PC-9 (cell line): ENCODE measurements around the gene RGMB. TPM values are rescaled to one million over a fixed set of nuclear protein-coding genes. Genes with fewer than 3 reads are reported as not detected.

Experiments used
- BruUV-seq: library from RNA; stranded (reverse); fragments of 400-500 nt; replicated peaks from 2 replicates; lab custom pipeline; 2021; lab: Mats Ljungman, UMichigan
- CTCF ChIA-PET: fragments of 300-600 bp; sonication (Branson Sonifier 250); formaldehyde crosslinking; loops from one replicate; lab custom pipeline; 2022; ENCODE audit warnings: antibody characterized with exemption; lab: Charles Lee
- POLR2A ChIA-PET: fragments of 300-600 bp; sonication (Branson Sonifier 250); formaldehyde crosslinking; loops from one replicate; lab custom pipeline; 2022; ENCODE audit warnings: antibody characterized with exemption; ENCODE audit not compliant: unreplicated experiment; lab: Charles Lee
- DNase-seq, 2 experiments: peaks; one replicate each; pipeline versions ENCODE4 v3.0.0 to v3.0.0-alpha.2; 2015 to 2022; ENCODE audit warnings: mixed read lengths in 1 of 2
- H2AFZ ChIP-seq: fragments of 200-600 bp; sonication (generic); 2 replicates; pipeline ENCODE4 v1.8.1; 2017; ENCODE audit warnings: antibody characterized with exemption
- H3F3A ChIP-seq: fragments of 200-600 bp; sonication (generic); 2 replicates; pipeline ENCODE4 v1.8.1; 2017; ENCODE audit warnings: antibody characterized with exemption, mild to moderate bottlenecking, low read depth; ENCODE audit not compliant: insufficient read depth
- H3K27ac ChIP-seq: fragments of 200-600 bp; sonication (generic); 2 replicates; pipeline ENCODE4 v1.6.1; 2016; ENCODE audit warnings: mixed run types
- H3K27me3 ChIP-seq: fragments of 200-600 bp; sonication (generic); 2 replicates; pipeline ENCODE4 v1.6.1; 2016; ENCODE audit warnings: low read depth, mixed run types; ENCODE audit not compliant: insufficient read depth
- H3K36me3 ChIP-seq: fragments of 200-600 bp; sonication (generic); 2 replicates; pipeline ENCODE4 v1.6.1; 2016; ENCODE audit warnings: low read depth, mixed run types
- H3K4me1 ChIP-seq: fragments of 200-600 bp; sonication (generic); replicated peaks from 2 replicates; pipeline ENCODE4 v1.6.1; 2016; ENCODE audit warnings: mixed run types; ENCODE audit not compliant: insufficient read depth
- H3K4me2 ChIP-seq: fragments of 200-600 bp; sonication (generic); 2 replicates; pipeline ENCODE4 v1.6.1; 2017; ENCODE audit warnings: mixed run types
- H3K4me3 ChIP-seq: fragments of 200-600 bp; sonication (generic); 2 replicates; pipeline ENCODE4 v1.6.1; 2016; ENCODE audit warnings: mixed run types
- H3K79me2 ChIP-seq: fragments of 200-600 bp; sonication (generic); 2 replicates; pipeline ENCODE4 v1.6.1; 2017; ENCODE audit warnings: low read depth, mixed run types
- H3K9me2 ChIP-seq: fragments of 200-600 bp; sonication (generic); 2 replicates; pipeline ENCODE4 v1.8.1; 2017; ENCODE audit warnings: mild to moderate bottlenecking; ENCODE audit not compliant: insufficient read depth
- H3K9me3 ChIP-seq: fragments of 200-600 bp; sonication (generic); 2 replicates; pipeline ENCODE4 v1.8.1; 2016; ENCODE audit warnings: low read depth; ENCODE audit not compliant: insufficient read depth
- H4K20me1 ChIP-seq: fragments of 200-600 bp; sonication (generic); 2 replicates; pipeline ENCODE4 v1.8.1; 2017; ENCODE audit not compliant: insufficient read depth
- EZH2 ChIP-seq: fragments of 200-600 bp; sonication (generic); IDR thresholded peaks from 2 replicates; pipeline ENCODE4 v1.8.0; 2017; ENCODE audit warnings: antibody characterized with exemption, low read depth
- intact Hi-C: fragments of 100-400 bp; cut with micrococcal nuclease; formaldehyde crosslinking; loops from one replicate; pipeline ENCODE4 v1.10.0; 2022; ENCODE audit not compliant: unreplicated experiment
- total RNA-seq: library from RNA; stranded (reverse); gene quantifications from 2 replicates; pipeline ENCODE4 v1.2.3, GENCODE V29; 2021
- TF ChIP-seq, protein P1 (sequence below): fragments of 200-600 bp; sonication (generic); conservative IDR thresholded peaks from 2 replicates; pipeline ENCODE4 v1.6.1; 2017; ENCODE audit warnings: mixed run types, antibody characterized with exemption, mild to moderate bottlenecking, moderate library complexity

RGMB gene
- total RNA-seq, 1 experiment from 2014 or later = 14.6 TPM

DNA sequence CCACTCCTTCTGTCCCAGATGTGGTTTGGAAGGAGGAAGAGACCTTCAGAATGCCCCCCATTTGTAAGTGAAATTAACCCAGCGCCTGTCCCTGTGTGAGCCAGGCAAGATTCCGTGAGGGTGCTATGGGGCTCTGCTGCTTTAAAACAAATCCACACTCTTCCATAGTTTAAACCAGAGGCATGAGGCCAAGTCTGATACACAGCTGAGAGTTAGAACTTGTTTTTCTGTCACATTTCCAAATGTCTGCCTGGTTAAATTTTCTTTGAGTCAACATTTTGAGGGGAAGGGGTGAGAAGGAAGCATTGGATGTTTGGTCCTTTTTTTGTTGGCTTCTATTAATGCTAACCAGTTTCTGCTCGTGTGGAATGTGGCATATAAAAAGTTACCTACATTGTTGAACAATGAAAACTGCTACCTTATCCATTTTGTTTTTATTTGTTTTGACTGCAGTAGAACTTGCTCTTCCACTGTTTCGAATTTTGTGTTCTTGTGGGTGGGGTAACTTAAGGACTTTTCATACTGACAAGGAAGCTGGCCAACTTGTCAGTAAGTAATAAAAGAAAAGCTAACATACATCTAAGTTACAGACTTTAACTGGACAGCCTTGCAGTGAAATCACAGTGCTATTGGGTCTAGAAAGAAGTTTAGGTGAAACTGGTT lies 12.9 kb downstream of the RGMB start:
- no TSS peak for BruUV-seq
- H3K79me2 ChIP-seq = peaks cover 65% of the 10 kb centered on the region
- H3K4me2 ChIP-seq = peak overlapping the region; percentile 58
- H3K4me1 ChIP-seq = peaks cover 30% of the 10 kb centered on the region
- H3K27me3 ChIP-seq = no peaks in the 10 kb centered on the region
- TF ChIP-seq EZH2 = no peak
- TF ChIP-seq, protein P1, sequence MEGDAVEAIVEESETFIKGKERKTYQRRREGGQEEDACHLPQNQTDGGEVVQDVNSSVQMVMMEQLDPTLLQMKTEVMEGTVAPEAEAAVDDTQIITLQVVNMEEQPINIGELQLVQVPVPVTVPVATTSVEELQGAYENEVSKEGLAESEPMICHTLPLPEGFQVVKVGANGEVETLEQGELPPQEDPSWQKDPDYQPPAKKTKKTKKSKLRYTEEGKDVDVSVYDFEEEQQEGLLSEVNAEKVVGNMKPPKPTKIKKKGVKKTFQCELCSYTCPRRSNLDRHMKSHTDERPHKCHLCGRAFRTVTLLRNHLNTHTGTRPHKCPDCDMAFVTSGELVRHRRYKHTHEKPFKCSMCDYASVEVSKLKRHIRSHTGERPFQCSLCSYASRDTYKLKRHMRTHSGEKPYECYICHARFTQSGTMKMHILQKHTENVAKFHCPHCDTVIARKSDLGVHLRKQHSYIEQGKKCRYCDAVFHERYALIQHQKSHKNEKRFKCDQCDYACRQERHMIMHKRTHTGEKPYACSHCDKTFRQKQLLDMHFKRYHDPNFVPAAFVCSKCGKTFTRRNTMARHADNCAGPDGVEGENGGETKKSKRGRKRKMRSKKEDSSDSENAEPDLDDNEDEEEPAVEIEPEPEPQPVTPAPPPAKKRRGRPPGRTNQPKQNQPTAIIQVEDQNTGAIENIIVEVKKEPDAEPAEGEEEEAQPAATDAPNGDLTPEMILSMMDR = no peak
- POLR2A ChIA-PET = interaction anchor here (0.7 kb wide), 1 partner anchor 13 kb away, joined by 11 read pairs; no protein-coding TSS in a partner anchor
- intact Hi-C loops = no loop called here
- peak overlapping the region; percentile 50 for H3K27ac ChIP-seq
- H2AFZ ChIP-seq = no peak overlapping the region
- no peaks in the 10 kb centered on the region for H3K9me3 ChIP-seq
- H3K9me2 ChIP-seq = no peaks in the 10 kb centered on the region
- H3K4me3 ChIP-seq = no peak overlapping the region
- CTCF ChIA-PET = interaction anchor here (1.7 kb wide), 1 partner anchor 14 kb away, joined by 3 read pairs; no protein-coding TSS in a partner anchor
- peaks cover 7% of the 10 kb centered on the region; the same call in 1 of the 2 replicates for H3K36me3 ChIP-seq
- H3F3A ChIP-seq = 0 out of 2 replicates have a peak, but pooled peaks cover 8% of the 10 kb centered on the region
- peaks cover 9% of the 10 kb centered on the region; the same call in 1 of the 2 replicates for H4K20me1 ChIP-seq
- peak in 1 of 2 experiments; percentile 86 for DNase-seq

GRCh38 chr5:98787131-98787719 lies 13.8 kb downstream of the RGMB start:
- intact Hi-C loops = no loop called here
- ChIA-PET CTCF (interaction anchor here (1.7 kb wide), 1 partner anchor 15 kb away, joined by 3 read pairs; no protein-coding TSS in a partner anchor), POLR2A (interaction anchor here (0.6 to 0.7 kb wide), 2 partner anchors 13 to 14 kb away, joined by 11 read pairs; no protein-coding TSS in a partner anchor)
- Histone ChIP-seq H3K79me2 (peaks cover 57% of the 10 kb centered on the region), H3K36me3 (0 out of 2 replicates have a peak, but pooled peaks cover 3% of the 10 kb centered on the region), H3K27ac (no peak overlapping the region), H3K4me3 (no peak overlapping the region), H3F3A (0 out of 2 replicates have a peak, but pooled peaks cover 8% of the 10 kb centered on the region), H3K9me3 (no peaks in the 10 kb centered on the region), H2AFZ (no peak overlapping the region), H3K4me1 (peaks cover 30% of the 10 kb centered on the region), H3K27me3 (no peaks in the 10 kb centered on the region), H4K20me1 (peaks cover 9% of the 10 kb centered on the region; the same call in 1 of the 2 replicates), H3K4me2 (0 out of 2 replicates have a peak overlapping the region, but pooled peaks have one; percentile 58), H3K9me2 (no peaks in the 10 kb centered on the region)
- TF ChIP-seq, protein P1 = no peak
- TF ChIP-seq EZH2 = no peak
- no peak for DNase-seq
- no TSS peak for BruUV-seq

- TF ChIP-seq, protein P1 = no peak
- TF ChIP-seq EZH2 = no peak
- H3K36me3 ChIP-seq = 0 out of 2 replicates have a peak, but pooled peaks cover 3% of the 10 kb centered on the region
- peaks cover 9% of the 10 kb centered on the region; the same call in 1 of the 2 replicates for H4K20me1 ChIP-seq
- no peaks in the 10 kb centered on the region for H3K9me2 ChIP-seq
- no peak overlapping the region for H2AFZ ChIP-seq
- H3K4me2 ChIP-seq = no peak overlapping the region
- peaks cover 40% of the 10 kb centered on the region for H3K79me2 ChIP-seq
- no peak overlapping the region for H3K27ac ChIP-seq
- ChIA-PET POLR2A (interaction anchor here (0.7 kb wide), 1 partner anchor 16 kb away, joined by 3 read pairs; no protein-coding TSS in a partner anchor), CTCF (no interaction called here)
- DNase-seq = no peak
- no peaks in the 10 kb centered on the region for H3K9me3 ChIP-seq
- H3K4me3 ChIP-seq = no peak overlapping the region
- no TSS peak for BruUV-seq
- H3K4me1 ChIP-seq = peaks cover 30% of the 10 kb centered on the region
- intact Hi-C loops = no loop called here
- no peaks in the 10 kb centered on the region for H3K27me3 ChIP-seq
- 0 out of 2 replicates have a peak, but pooled peaks cover 8% of the 10 kb centered on the region for H3F3A ChIP-seq
These were observed 15.6 kb downstream of the RGMB start for GRCh38 chr5:98789029-98789428.
